ENCODE measurements around the gene RPS2. TPM values are rescaled to one million over a fixed set of nuclear protein-coding genes. Genes with fewer than 3 reads are reported as not detected.

The RPS2 gene
- total RNA-seq, 2 donors from 2014 or later: 702 to 834 TPM

GRCh38 chr16:1979271-1980029, 14.8 kb upstream of the RPS2 start:
- Histone ChIP-seq H3K27me3 (replicated peaks; ENCODE audit: insufficient read depth) (no peaks in the 10 kb centered on the region), H3K27ac (no peak overlapping the region), H3K36me3 (peaks cover 42% of the 10 kb centered on the region), H3K4me1 (ENCODE audit: control insufficient read depth in 1 of 2, low read depth in 2 of 2) (peaks cover 0 to 7% of the 10 kb centered on the region in 2 donors), H3K9me3 (no peaks in the 10 kb centered on the region), H3K4me3 (no peak overlapping the region)
- ATAC-seq (ENCODE audit: insufficient number of reproducible peaks, low FRiP score, low read depth) (no peak), DNase-seq (ENCODE audit: low spot score) (no peak)
- TF ChIP-seq CTCF (IDR thresholded peaks at IDR 0.05): no peak

GRCh38 chr16:1978476-1979120, 14.0 kb upstream of the RPS2 start:
- Histone ChIP-seq H3K27ac (no peak overlapping the region), H3K36me3 (peaks cover 46% of the 10 kb centered on the region), H3K27me3 (replicated peaks; ENCODE audit: insufficient read depth) (no peaks in the 10 kb centered on the region), H3K9me3 (no peaks in the 10 kb centered on the region), H3K4me1 (ENCODE audit: control insufficient read depth in 1 of 2, low read depth in 2 of 2) (peaks cover 0 to 6% of the 10 kb centered on the region in 2 donors), H3K4me3 (no peak overlapping the region)
- ATAC-seq (ENCODE audit: insufficient number of reproducible peaks, low FRiP score, low read depth) (no peak), DNase-seq (ENCODE audit: low spot score) (no peak)
- no peak for TF ChIP-seq CTCF (IDR thresholded peaks at IDR 0.05)

GRCh38 chr16:1977875-1978268, 13.2 kb upstream of the RPS2 start:
- Histone ChIP-seq H3K4me3 (no peak overlapping the region), H3K4me1 (ENCODE audit: control insufficient read depth in 1 of 2, low read depth in 2 of 2) (peaks cover 2 to 7% of the 10 kb centered on the region in 2 donors), H3K27me3 (replicated peaks; ENCODE audit: insufficient read depth) (no peaks in the 10 kb centered on the region), H3K36me3 (peaks cover 46% of the 10 kb centered on the region), H3K27ac (no peak overlapping the region), H3K9me3 (no peaks in the 10 kb centered on the region)
- ATAC-seq (ENCODE audit: insufficient number of reproducible peaks, low FRiP score, low read depth) (no peak), DNase-seq (ENCODE audit: low spot score) (no peak)
- TF ChIP-seq CTCF (IDR thresholded peaks at IDR 0.05): no peak

DNA sequence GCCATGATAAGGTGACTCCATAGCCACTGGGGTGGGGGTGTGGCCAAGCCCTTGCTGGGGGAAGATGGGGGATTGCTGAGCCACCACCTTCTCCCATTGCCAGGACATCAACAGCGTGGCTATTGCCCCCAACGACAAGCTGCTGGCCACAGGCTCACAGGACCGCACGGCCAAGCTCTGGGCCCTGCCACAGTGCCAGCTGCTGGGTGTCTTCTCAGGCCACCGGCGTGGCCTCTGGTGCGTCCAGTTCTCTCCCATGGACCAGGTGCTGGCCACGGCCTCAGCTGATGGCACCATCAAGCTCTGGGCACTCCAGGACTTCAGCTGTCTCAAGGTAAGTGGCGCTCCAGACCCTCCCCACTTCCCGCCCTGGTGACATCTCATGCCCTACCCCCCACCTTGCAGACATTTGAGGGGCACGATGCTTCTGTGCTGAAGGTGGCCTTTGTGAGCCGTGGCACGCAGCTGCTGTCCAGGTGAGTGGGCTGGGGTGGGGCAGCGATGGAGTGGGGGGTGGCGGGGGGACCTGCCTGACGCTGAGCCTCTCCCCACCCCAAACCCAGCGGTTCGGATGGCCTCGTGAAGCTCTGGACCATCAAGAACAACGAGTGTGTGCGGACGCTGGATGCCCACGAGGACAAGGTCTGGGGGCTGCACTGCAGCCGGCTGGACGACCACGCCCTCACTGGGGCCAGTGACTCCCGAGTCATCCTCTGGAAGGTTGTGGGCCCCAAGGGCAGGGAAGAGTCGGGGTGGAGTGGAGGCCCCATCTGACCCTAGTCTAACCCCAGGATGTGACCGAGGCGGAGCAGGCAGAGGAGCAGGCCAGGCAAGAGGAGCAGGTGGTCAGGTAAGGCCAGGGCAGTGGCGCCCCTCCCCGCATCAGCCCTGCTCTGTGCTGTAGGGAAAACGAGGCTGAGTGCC, 12.6 kb upstream of the RPS2 start:
- H3K9me3 ChIP-seq: no peaks in the 10 kb centered on the region
- no peak overlapping the region for H3K4me3 ChIP-seq
- no peaks in the 10 kb centered on the region for H3K27me3 ChIP-seq (replicated peaks; ENCODE audit: insufficient read depth)
- no peak for TF ChIP-seq CTCF (IDR thresholded peaks at IDR 0.05)
- DNase-seq (ENCODE audit: low spot score) (no peak), ATAC-seq (ENCODE audit: insufficient number of reproducible peaks, low FRiP score, low read depth) (no peak)
- H3K4me1 ChIP-seq (ENCODE audit: control insufficient read depth in 1 of 2, low read depth in 2 of 2): peaks cover 7 to 13% of the 10 kb centered on the region in 2 donors
- peaks cover 46% of the 10 kb centered on the region for H3K36me3 ChIP-seq
- no peak overlapping the region for H3K27ac ChIP-seq

DNA sequence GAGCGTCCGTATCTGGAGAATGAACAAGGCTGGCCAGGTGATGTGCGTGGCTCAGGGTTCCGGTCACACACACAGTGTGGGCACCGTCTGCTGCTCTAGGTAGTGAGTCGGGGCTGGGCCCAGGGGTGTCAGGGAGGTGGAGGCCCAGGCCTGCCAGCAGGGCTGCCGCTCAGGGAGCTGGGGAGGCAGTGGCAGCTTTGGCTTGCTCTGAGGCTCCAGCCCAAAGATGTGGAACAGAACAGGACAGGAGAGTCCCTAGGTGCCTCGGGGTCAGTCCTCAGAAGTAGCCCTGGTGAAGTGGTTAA, 11.5 kb upstream of the RPS2 start:
- peaks cover 46% of the 10 kb centered on the region for H3K36me3 ChIP-seq

More for the DNA sequence above, 11.5 kb upstream of the RPS2 start:
- Histone ChIP-seq H3K4me3 (no peak overlapping the region), H3K9me3 (no peaks in the 10 kb centered on the region), H3K27me3 (replicated peaks; ENCODE audit: insufficient read depth) (no peaks in the 10 kb centered on the region), H3K27ac (no peak overlapping the region), H3K4me1 (ENCODE audit: control insufficient read depth in 1 of 2, low read depth in 2 of 2) (peaks cover 9 to 16% of the 10 kb centered on the region in 2 donors)
- no peak for ATAC-seq (ENCODE audit: insufficient number of reproducible peaks, low FRiP score, low read depth)
- TF ChIP-seq CTCF (IDR thresholded peaks at IDR 0.05): no peak
- DNase-seq (ENCODE audit: low spot score): no peak

Measured in thoracic aorta (tissue), 2 donors.